Activated gamma-delta T cell treated with anti-CD3 and anti-CD28 coated beads, Interleukin-2, amount 50 U/mL, for 16 hours (primary cell): ENCODE measurements around the gene BIK.
"Not testable (repeated sequence)": the region's sequence is repeated elsewhere in the genome, so short reads cannot be mapped to it uniquely, and the experiment has no call there.

Source experiments
- DNase-seq: peaks from one replicate; pipeline ENCODE4 v3.0.0-alpha.2; 2020; ENCODE audit warnings: low read depth

Gene BIK

DNA sequence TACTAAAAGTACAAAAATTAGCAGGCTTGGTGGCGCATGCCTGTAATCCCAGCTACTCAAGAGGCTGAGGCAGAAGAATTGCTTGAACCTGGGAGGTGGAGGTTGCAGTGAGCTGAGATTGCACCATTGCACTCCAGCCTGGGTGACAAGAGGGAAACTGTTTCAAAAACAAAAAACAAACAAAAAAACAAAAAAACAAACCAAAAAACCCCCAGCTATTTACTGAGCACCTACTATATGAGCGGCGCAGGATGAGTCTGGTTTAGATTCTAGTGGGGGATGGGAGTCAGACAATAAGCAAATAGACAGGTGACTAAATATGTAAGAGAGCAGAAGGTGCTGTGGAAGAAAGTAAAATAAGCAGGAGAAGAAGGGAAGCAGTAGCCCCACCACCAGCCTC lies 5.6 kb upstream of the BIK start:
- not testable (repeated sequence) for DNase-seq

DNA sequence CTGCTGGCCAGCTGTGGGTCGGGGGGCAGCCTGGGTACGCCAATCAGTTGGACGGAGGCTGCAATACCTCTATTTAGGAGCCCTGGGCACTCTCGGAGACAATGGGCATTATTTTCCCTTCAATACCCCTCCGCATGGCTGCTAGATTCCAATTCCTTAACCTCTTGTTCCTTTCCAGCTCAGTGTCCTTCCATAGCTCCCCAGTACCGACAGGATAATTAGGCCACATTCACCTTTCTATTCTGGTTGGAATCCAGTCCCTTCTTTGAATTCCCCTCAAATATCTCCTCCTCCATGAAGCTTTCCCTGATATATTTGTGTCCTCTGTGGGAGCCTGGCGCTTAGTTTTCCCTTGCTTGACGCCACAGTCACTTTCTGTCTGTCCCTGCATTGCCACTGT lies 4.2 kb upstream of the BIK start:
- DNase-seq = no peak

DNA sequence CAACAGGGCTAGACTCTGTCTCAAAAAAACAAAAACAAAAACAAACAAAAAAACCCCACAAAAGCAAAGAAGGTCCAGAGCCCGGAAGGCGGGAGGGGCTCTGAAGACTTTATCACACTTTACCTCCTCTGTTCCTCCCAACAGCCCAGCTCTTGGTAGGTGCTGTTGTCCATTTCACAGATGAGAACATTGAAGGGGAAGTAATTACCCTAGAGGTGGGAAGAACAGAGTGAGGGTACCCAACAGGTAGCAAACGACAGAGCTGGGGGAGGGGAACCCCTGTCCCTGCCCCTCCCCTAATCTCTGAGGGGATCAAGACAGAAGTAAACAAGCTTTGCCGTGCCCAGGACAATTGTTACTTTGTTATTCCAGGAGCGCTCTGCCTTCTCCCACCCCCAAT lies 1.0 kb upstream of the BIK start:
- DNase-seq = no peak

DNA sequence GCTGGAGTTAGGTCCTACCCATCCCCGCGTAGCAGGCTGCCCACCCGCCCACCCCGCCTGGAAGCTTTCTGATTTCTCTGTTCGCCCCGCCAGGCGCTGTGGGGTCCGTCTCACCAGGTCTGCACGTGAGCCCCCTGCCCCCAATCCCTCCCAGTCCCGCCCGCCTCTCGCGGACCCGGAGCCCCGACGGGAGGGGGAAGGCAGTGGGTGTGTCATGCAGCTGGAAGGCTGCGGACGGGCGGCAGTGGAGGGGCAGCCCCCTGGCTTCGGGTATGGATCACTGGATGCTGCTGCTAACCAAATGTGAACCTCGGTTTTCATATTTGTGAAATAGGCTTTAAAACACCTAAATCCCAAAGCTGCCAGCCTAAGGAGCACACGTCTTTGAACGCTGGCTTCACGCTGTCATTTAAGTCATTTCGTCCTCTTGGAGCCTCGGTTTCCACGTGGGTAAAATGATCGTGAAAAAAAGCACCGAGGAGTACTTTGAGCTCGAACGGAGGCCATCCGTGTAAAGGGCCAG lies 568 bp upstream of the BIK start:
- DNase-seq = no peak

DNA sequence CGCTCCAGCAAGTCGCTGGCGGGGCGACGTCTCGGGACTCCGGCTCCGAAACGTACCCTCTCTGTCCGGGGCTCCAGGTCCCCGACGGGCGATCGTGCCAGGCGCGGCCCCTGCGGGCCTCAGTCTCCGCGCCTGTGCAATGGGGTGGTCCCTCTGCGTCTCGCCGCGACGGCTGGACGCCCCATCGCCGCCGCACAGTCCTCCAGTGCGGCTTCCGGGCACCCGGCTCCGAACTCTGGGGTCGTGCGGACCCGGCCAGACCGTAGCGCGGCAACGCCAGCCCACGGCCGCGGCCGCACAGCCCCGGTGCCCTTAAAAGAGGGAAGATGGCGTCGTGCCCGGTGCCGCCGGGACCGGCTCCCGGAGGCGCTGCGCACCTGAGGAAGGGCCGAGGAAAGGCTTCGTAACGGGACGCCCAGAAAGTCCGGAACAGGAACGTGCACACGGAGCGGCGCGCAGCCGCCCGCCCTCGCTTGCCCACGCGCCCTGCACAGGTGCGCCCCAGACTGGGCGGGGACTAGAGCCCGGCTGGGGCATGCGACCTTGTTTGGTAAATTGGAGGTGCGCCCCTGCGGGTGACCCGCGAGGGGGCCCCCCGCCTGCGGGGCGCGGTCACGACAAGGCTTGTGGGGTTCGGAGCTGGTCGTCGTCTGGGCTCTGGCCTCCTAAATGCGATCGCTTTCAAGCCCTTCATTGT lies 525 bp downstream of the BIK start:
- no peak for DNase-seq

DNA sequence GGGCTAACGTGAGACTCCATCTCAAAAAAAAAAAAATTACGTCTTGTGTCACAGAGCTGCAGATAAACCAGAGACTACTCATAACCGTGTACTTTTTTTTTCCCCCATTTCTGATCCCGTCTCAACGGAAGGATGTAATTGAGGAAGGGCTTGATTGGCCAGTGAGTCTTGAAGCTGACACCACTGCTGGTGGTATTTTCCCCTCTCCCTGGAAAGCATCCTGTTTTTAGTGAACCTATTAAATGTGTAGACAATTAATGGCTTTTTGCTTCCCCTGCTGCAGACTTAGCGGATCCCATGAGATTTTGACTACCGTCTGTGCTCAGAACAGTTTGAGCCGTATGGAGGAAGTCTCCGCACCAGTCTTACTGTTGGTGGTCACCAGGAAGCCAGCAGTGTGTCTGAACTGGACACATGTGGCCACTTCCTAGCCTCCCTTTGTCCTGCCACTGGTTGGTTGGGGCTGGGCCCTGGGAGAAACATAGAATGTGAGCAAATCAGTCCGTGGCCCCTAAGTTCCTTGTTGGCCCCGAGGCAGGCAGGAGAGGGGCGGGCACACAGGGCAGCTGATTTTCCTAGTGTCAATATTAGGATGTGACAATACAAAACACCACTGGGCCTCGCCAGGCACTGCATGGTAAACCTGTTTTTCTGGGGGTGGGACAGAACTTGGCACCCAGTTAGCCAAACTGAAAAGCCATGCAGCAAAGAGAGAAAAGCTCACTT lies 3.1 kb downstream of the BIK start:
- DNase-seq = no peak

DNA sequence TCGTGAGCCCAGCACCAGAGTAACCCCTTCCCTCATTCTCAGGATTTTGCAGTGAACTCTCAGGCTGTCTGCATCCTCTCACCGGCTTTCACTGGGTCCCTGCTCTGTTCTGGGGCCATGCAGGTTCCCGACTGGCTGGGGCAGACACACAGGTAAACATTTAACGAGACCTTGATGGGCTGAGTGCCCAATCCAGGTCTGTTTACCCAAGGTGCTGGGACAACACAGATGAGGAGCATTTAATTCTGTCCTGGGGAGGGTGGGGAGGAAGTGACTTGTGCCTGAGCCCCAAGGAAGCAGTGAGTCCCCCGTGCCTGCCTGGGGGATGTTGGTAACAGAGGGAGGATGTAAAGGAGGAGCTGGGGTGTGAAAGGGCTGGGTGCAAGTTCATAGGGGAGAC lies 4.4 kb downstream of the BIK start:
- DNase-seq = no peak

DNA sequence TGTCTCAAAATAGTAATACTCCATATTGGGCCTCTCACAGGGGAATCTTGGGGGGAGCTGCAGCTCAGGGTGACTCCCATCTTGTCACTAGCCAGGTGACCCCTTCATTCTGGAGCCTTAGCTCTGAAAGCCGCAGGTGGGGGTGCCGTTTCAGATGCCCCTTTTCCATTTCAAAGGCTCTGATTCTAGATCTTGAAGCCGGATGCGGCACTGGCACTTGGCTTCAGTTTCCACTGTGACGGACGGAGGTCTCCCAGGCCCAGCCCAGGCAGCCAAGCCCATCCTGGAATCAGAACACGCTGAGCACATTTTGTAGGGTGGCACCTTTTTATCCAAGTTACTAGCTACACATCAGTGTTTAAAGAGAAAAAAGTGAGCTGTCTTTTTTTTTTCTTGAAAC lies 6.4 kb downstream of the BIK start:
- DNase-seq = no peak

DNA sequence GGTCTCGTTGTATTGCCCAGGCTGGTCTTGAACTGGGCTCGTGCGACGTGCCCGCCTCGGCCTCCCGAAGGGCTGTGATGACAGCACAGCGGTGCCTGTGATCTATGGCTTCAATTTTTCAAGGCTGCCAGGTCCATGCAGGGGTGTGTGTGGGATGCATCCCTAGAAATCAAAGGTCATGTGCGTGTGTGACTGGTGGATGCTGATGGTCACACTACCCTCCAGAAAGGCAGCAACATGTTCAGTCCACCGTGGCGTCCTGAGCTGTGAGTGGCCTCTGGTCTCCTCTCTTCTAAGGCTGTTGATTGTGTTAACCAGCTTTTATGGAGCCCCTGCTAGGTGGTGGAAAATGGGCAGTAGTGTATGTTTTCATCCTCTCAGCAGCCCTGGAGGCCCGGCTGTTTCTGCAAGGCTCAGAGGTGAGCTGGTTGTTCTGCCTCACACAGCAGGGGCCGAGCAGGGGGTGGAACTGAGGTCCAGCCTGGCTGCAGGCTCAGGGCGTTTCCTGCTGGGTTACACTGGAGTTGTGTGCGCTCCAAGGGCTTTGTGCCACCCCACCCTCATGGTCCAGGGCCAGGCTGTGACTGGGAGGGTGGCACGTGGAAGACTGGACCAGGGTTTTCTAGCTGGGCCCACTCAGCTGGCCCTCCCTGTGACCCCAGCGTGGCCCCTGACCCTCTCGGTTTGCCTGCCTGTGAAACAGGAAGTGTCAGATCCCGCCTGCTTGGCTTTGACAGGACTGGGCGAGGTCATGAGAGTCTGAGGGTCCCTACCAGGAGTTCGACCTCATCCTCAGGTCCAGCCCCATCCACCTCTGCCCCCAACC lies 7.7 kb downstream of the BIK start:
- DNase-seq = no peak

DNA sequence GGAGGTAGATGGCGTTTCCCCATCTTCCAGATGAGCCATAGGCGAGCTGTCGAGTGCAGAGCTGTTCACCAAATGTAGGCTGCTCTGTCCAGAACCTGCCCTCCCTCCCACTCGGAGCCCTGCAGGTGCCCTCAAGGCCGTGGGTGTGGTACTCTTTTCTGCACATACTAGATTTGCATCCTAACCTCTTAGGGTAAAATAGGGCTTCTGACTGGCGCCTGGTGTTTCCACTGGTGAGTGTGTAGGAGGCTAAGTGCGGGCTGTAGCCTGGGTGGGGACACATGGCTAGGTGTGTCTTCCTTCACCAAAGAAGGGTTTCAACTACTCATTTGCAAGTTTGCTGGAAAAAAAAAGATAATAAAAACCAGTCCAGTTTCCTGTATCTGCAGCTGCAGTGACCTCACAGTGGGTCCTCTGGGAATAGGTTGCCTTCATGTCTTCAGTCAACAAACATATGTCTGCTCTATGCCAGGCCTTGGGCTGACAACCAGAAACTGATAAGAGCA lies 8.5 kb downstream of the BIK start:
- DNase-seq = no peak

DNA sequence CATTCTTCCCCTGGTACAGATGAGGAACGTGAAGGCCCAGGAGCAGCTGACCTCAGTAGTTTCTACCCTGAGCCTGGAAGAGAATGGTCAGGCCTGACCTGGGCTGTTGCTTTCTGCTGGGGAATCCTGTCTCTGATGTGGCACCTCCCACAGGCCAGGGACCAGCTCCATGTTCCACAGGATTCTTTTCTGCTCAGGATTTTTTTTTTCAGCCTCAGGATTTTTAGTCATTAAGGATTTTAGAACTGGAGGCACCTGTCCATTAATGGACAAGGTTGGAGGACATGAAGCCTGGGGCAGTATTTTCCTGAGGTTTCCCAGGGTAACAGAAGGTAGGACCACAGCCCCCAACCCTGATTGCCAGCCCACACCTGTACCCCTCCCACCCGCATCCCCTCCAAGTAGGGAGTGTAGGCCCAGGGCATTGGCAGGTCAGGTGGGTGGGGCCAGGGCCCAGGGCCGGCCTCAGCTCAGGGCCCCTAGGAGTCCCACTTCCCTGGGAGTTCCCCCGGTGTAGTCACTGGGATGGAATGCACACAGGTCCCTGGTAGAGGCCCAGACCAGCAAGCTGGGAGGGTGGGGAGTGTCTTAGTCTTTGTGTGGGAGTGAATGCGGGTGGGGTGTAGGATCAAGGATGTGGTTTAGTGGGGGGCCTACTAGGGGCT lies 16.1 kb downstream of the BIK start:
- no peak for DNase-seq

DNA sequence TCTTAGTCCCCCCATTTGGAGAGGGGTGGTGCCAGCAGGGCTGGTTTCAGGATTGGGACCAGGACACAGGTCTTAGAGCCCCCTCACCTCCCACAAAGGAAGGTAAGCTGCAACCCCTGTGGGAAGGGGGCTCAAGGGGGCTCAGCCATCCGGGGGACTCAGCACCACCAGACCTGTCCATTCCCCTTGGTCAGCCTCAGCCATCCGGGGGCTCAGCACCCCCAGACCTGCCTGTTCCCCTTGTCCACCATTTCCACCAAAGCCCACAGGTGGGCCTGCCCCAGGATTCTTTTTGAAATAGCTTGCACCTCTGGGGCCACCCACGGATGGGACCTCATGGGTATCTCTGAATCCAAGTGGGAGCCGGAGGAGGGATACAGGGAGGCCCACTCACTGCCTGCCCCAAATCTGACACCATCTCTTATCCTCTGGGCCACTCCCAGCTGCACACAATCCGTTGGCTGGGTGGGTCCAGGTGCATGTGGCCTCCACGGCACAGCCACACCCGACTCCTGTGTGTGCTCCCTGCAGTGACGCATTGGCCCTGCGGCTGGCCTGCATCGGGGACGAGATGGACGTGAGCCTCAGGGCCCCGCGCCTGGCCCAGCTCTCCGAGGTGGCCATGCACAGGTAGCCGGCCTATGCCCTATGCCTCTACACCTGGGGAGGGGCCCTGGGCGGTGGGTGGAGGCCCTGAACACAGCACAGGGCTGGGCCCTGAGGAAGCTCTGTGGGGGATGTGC lies 16.8 kb downstream of the BIK start:
- no peak for DNase-seq

DNA sequence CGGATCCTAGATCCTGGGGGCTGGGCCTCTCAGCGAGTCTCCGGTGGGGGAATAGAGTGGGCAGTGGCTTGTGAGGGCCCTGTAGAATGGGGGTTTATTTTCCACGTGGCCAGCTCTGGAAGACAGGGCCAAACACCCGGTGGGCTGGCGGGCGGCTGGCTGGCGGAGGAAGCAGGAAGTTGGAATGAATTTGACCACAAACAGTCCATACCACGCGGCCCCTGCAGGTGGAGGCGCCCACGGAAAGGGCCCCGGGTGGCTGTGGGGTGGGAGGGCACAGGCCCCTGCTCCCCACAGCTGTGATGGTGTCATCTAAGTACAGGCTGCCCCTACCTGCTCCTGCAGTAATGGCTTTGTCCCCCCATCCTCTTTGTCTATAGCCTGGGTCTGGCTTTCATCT lies 17.6 kb downstream of the BIK start:
- DNase-seq = no peak

DNA sequence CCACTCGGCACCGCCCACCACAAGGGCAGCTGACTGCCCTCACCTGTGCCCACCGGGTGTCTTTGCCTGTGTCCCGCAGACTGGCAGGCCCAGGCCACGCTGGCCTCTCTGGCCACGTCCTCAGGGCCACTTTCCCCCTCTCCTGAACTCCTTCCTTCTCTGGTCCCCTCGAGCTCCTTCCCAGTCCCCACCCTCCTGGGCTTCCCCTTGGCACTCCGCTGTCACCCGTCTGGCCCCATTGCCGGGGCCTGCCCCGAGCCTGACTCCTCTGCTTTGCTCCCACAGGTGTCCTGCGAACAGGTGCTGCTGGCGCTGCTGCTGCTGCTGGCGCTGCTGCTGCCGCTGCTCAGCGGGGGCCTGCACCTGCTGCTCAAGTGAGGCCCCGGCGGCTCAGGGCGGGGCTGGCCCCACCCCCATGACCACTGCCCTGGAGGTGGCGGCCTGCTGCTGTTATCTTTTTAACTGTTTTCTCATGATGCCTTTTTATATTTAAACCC lies 18.4 kb downstream of the BIK start:
- DNase-seq = no peak

DNA sequence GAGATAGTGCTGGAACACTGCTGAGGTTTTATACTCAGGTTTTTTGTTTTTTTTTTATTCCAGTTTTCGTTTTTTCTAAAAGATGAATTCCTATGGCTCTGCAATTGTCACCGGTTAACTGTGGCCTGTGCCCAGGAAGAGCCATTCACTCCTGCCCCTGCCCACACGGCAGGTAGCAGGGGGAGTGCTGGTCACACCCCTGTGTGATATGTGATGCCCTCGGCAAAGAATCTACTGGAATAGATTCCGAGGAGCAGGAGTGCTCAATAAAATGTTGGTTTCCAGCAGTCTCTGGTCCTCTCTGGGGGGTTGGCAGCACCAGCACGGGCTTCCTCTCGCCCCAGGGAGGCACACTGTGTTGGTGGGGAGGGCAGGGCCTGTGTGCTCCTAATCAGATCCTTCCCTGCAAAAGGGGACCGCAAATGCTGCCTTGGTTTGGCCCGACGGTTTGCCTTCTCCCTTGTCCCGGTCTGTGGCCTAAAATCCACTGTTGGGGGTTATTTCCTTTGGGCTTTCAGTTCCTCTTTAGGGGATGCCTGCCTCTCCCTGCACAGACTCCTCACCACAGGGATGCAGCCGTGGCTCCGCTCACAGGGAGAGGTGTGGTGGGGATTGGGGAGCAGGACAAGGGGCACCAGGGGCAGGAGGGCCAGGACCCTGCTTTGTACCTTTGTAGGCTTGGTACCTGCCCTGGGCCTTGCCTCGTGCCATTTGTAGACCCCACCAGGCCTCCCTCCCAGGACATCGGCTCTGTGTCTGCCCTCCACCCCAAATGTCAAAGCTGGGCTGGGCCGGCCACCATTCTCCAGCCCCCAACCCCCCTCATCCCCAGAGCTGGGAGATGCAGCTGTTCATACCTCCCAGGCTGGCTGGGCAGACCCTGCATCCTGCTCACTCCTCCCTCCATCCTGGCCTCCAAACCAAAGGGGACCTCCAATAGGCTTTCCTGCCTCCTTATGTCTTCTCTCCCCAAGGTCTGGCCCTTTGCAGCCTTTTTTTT lies 19.2 kb downstream of the BIK start:
- DNase-seq = no peak

DNA sequence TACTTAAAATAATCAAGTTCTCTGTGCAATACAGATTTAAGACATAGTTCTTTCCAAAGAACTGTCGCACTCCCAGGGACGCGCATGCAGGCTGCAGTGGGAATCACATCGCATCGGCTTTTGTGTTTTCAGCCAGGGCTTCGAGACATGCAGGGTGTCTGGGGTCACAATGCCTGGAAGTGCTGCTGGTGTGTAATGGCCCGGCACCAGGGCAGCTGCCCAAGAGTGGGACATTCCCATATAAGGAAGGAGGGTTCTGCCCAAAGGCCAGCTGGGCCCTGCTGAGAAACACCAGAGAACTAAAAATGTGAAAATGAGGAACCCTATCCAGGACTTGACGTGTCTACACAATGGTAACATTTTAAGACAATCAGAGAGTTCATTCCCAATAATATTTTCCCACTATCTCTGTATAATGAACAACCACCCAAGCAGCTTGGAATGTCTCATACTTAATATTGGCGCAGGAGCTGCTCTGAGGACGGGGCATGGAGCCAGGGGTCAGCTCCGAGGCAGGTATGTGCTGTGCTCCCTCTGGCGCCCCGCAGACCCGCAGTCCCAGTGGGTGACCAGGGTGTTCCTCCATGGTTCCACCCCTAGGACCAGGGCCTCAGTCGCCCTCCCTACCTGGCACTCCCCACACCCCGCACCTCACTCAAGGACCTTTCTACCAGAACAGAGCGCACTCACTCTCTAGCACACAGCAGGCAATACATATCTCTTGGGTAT lies 21.4 kb downstream of the BIK start:
- DNase-seq = no peak

DNA sequence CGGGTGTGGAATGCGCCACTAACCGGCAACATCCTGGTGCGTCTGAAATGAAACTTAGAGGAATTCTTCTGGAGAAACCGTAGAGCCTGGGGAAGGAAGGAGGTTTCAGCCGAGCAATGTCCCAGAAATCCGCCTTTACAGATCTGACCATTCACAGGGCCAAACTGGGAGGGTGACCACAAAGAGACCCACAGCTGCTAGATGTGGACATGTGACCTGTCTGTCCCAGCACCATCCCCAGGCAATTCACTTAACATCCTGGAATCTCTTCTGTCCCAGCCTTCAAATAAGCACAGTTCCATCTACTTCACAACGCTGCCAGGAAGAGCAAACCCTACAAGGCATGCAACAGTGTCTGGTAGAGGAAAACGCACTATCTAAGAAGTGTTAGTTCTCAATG lies 22.9 kb downstream of the BIK start:
- DNase-seq = no peak

DNA sequence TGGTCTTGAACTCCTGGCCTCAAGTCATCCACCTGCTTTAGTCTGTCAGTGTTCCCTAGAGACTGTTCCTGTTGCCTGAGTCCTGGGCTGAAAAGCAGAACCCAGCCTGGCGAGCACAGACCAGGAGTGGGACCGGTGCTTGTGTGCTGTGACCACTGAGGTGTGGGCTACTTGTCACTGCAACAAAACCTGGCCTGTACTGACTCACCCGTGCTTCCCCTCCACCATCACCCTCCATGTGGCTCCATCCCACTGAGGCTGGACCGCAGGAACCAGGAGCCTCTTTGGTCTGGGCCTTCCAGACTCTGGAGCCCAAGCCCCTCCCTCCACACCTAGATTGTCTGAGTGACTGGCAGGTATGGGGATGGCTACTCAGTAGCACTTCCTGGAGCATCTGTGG lies 24.0 kb downstream of the BIK start:
- no peak for DNase-seq

DNA sequence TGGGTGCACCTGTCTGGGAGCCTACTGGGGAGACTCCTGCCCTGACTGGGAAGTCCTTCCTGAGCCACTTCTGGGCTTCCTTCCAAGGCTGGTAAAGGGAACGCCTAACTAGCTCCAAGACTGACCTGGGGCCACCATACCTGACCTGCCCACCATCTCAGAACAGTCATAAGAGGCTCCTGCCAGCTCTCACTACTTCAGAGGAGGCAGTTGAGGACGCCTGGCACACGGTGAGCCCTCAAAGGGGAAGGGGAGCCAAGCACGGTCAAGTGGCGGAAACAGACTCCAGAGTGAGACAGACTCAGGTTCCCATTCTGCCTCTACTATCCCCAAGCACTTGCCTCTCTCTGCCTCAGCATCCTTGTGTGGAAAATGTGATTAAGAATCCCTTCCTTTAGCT lies 25.0 kb downstream of the BIK start:
- no peak for DNase-seq
